ENCODE results near the gene OR4K1.
"Not testable (repeated sequence)": the region's sequence is repeated elsewhere in the genome, so short reads cannot be mapped to it uniquely, and the experiment has no call there.

Gene OR4K1, protein sequence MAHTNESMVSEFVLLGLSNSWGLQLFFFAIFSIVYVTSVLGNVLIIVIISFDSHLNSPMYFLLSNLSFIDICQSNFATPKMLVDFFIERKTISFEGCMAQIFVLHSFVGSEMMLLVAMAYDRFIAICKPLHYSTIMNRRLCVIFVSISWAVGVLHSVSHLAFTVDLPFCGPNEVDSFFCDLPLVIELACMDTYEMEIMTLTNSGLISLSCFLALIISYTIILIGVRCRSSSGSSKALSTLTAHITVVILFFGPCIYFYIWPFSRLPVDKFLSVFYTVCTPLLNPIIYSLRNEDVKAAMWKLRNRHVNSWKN

DNA sequence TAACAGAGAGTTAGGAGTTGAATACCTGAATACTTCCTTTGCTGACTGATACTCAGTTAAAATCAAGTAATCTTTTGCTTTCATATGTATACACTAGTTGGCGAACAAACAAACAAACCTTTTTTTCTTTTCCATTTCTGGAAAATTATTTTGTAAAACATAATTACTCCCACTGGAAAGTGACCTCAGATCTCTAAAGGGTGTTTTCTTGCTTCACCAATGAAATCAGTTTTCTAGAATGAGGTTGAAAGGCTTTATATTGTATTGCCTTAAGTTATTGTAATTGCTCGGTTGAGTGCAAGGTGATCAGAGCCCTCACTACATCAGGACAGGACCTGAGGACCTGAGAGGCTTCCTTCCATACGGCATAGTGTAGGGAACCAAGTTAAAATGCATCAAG is at the start of gene OR4K1:
TSS of gene OR4K1 (plus strand) at position 301 of the 400 bp plus-strand sequence. CDS start 4,750 bp downstream, outside the sequence.
- DNase-seq, result no peak

DNA sequence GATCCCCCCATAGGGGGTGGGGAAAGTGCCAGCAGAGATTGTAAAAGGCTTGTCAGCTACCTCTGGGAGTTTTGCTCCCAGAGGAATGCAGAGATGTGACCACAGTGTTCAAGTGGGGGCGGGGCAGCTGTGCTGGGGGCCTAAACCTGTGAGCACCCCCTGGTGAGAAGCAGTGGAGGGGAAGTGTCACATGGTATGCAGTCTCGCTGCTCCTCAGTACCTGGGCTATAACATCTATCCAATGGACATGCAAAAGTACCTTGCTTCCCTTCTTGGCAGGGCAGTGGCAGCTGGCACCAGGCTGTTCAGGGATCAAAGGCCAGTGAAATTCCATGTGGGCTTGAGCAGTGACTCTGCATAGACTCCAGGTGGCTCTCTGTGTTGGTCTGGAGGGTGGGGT is 35.4 kb upstream of the OR4K1 start:
- DNase-seq, result no peak

DNA sequence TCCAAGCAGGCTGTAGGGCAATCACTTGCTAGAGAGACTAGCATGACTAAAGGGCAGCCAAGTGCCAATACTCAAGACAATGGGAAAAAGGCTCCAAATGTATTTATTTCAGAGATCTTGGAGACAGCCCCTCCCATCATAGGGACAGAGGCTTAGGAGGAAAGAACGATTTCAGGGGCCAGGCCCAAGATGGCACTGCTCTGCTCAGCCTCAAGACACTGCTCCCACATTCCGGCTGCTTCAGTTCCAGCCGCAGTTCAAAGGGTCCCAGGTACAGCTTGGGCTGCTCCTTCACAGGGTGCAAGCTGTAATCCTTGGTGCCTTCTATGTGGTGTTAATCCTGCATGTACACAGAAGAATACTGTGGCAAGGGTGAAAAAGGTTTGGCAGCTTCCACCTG is 29.7 kb upstream of the OR4K1 start:
- no peak for DNase-seq

DNA sequence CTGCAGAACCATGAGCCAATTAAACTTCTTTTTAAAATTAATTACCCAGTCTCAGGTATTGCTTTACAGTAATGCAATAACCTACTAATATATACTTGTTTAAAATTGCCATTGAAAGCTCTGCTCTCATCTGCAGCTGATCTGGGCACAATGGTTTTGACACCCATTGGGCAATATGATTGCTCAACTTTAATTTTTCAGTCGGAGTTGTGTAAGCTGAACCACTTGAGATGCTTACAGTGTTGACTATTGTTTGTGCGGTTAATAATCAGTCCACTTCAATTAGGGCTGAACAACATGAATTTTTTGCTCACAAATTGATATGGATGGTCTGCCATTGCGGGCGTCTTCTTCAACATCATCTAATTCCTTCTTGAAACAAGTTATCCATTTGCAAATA is 28.3 kb upstream of the OR4K1 start:
- no peak for DNase-seq

DNA sequence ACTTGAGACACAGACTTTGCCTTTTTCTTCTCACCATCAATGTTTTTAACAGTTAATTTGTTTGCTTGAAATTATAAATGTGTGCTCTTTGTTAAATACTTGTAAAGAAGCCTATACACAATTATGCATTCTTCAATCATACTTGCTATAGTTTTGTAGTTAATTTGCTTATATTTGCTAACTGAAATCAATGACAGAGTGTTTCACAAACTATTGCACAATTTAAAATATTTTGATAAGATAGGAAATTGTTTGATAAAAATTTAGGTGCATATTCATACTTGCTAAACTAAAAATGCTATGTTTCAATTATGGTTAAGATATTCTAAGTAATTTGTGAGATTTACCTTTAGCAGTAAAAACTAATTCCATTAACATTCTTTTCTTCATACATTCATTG is 24.1 kb upstream of the OR4K1 start:
- no peak for DNase-seq

DNA sequence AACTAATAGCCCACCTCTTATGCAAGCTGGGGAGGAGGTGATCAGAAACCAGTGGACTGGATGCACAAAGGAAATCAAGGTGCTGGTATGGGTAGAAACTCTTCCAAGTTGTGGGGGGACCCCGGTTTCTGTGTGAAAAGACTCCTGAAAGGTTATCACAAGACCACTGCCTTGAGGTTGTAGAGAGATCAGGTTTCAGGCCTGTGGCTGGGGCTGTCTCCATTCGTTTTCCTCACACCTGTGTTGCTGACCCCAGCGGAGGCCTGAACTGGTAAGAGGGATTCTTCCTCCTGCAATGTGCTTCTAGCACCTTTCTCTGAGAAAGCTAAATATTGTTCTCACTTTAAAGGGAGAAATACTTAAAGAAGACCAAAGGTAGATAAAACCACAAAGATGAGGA is 19.6 kb upstream of the OR4K1 start:
- DNase-seq, result no peak

DNA sequence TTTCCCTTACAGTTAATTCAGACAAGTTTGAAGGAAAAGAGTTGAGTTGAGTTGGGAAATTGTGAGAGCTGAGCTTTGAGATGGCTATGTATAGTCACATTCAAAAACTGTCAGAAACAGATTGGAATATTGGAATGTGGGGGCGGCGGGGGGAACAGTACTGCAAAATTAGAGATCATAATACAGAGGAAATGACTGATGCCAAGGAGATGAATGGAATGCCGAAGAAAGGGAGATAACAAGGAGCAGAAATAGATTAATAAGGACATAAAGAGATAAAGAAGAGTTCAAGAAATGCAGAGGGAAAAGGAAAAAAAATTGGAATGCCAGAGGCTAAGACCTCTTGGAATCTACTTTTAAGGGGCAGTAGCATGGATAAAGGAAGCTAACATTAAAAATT is 13.5 kb upstream of the OR4K1 start:
- DNase-seq, result peak; percentile 75

DNA sequence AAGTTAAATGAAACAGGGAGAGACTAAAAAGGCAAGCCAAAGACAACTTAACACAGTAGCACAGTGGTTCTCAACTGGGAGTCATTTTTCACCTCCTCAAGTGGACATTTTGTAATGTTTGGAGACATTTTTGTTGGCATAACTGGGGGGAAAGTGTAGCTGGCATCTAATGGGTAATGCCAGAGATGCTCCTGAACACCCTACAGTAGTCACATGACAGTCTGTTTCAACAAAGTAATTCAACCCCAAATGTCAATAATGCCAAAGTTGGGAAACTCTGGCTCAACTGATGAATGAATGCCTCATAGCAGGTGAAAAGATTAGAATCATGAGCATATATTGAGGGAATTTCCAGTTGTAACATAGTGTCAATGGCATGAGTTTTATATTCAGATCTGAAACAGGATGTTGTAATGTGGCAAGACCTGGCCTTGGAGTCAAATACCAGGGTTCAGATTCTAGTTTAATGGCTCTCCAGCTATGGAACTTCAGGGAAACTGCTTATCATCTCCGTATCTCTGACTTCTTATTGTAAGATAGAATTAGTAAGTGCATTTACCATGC is 12.7 kb upstream of the OR4K1 start:
- peak; percentile 72 for DNase-seq

DNA sequence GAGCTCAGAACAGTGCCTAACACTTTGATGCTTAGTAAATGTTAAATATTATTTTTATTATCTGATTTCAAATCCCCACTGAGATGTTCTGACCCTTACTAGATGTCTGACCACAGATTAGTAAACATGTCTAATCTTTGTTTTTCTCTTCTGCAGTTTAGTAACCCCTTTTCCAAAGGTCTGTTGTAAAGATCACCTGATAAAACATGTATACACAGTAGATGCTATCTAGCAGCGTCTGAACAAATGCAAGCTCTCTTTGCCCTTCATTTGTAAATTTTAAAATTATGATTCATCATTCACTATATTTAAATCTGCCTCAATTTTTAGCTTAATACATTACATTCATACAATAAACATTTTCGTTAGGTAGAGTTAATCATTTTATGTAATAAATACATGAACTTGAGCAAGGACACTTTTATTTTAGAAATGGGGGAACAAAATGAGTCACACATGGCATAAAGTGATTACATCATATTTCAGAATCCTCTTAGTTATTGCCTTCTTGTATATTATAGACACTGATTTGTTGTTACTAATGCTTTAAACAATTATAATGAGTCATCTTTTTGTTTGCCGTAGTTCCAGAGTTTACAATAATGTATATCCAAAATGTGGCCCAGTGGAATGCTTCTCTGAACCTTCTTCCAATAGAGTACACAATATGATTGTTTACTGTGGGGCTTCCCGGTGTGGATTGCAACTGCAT is 12.0 kb upstream of the OR4K1 start:
- no peak for DNase-seq

DNA sequence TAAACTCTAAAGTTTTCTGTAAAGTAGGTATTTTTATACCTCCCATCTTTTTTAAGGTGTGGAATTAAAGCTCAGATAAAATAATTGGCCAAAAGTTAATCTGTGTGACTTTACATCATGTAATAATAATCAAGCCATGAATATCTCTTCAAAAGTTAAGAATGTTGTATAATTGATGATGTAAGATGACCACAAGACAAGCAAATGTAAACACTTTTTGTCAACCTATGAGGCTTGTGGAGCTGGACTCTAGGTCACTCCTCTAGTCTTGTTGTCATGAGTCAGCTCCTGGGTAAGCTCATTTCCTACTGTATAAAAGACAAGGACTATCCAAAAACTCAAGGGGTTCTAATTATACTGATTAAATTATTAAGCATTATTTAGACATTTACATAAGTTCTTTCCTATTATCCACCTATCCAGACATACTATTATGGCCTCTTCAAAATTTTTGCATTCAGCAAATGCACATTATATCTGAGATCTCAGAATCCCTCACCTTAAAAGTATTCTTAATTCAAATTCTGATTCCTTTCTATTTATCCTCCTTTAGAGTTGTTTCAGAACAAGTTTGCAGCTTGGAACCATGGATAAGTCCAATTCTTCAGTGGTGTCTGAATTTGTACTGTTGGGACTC is 10.6 kb upstream of the OR4K1 start, which contains the start of gene OR4K5:
TSS of gene OR4K5 (plus strand) at position 587 of the 637 bp plus-strand sequence. CDS start at position 587, 0 bp downstream.
- peak; percentile 76 for DNase-seq

DNA sequence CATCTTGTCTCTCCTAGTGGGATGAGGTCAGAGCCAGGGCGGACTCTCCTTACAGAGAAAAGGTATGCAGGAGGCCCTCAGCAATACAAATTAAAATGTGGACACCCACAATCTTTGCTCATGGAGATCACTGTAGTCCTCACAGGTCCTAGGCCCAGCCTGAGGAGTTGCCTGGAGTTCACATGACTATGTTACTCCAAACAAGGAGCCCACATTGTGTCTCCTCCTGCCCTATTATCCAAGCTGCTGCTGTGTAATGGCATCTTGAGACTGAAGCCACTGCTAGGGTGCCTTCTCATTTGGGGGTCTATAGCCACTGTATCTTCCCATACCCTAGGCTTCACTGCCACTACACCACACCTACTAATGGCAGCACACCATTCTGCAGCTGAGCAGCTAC is 11.0 kb downstream of the OR4K1 start:
- DNase-seq, result no peak

DNA sequence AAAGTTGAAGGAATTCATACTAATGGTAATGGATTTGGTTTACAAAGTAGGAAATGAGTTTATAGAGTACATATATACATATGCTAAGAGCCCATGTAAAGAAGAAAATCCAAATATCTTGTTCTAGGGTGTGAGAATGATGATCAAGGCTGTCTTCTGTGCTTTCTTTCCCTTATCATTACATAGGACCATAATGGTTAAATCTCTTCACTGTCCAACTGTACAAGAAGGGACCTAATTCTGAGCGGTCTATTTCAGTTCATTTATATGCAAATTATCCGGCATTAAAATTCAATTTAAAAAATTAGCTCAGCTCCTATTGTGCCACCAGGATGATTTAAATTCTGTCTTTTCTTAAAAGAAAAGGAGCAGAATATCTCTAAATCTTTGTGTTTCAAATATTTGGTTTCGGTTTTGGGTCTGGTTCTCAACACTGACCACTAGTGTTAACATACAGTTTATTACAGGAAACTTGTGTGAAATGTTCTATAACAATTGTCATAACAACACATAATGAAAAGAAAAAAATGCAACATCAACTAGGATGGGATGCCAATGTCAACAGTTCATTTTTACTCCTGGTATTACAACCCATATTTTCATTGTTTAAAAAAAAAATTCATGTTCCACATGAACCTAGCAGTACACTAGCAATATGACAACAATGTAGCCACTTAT is 16.8 kb downstream of the OR4K1 start:
- DNase-seq, result no peak

DNA sequence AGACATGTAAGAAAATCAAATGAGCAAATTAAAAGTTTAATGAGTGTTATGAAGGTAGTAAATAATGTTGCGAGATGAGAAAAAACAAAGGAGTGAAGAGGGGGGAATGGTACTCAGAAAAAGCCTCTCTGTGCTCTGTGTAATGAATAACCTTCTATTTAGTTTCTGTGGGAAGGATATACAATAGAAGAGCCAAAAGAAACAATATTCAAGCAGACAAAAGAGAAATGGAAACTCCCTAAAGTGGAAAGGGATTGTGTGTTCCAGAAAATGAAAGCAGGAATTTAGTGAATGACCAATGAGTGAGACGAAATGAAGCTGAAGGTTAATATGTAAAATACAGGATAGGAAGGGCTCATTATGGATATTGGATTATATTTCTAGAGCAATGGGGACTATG is 18.5 kb downstream of the OR4K1 start:
- no peak for DNase-seq

DNA sequence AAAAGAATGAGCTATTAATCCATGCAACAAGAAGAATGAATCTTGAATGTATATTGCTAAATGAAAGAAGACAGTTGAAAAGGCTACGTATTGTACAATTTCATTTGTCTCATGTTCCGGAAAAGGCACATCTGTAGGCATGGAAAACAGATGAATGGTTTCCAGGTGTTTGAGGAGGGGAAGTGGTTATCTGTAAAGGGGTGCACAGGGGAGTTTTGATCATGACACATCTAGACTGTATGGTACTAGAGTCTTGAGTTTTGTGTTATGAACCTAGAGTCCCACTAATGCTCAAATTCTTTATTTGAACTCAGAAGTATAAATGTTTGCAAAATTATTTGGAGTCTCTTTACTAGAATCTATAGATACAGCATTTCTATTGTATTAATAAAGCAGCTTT is 39.0 kb downstream of the OR4K1 start:
- DNase-seq, result not testable (repeated sequence)

DNA sequence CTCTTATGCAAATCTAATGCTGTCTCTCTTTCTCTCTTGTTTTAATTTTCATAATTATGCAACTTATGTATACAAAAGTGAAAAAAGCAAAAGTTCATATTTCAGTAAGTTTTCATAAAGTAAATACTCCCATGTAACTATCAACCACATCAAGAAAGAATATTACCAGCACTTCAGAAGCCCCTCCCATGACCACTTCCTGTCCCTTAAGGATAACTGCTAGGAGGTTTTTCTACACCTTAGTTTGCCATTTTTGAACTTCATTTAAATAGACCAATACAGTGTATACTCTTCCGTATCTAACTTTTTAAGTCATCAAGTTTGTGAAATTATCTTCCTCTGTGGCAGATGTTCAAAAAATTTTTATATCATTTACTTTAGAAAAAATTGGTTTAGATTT is 44.1 kb downstream of the OR4K1 start:
- no peak for DNase-seq

DNA sequence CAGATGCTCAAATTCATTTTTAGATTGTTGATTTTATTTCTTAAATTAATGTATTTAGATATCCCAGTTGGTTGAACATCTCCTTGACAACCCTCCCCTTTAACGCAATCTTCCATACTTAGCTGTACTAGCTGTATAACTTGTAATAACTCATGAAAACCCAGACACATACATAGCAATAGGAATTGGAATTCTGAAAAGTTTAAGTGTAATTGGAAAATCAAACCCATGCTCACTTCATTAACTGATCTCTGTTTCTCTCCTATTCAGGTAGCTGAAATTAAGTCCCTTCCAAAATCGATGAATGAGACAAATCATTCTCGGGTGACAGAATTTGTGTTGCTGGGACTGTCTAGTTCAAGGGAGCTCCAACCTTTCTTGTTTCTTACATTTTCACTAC is 44.6 kb downstream of the OR4K1 start, which contains the start of gene OR4K15:
TSS of gene OR4K15 (plus strand) at position 301 of the 400 bp plus-strand sequence. CDS start at position 301, 0 bp downstream.
- DNase-seq, result no peak
